OCI-LY3 (cell line): ENCODE measurements around the gene PAM16.

Experiments
- EZH2phosphoT487 ChIP-seq: fragments of 200-600 bp; shearing (Covaris generic); IDR thresholded peaks from 2 replicates; pipeline ENCODE4 v1.6.1; 2018; ENCODE audit warnings: antibody characterized with exemption, mixed run types, low read depth
- TF ChIP-seq, protein P1 (sequence below): fragments of 200-600, 300-600 bp; sonication (generic); IDR thresholded peaks from 2 replicates; pipeline ENCODE4 v1.5.1; 2014; ENCODE audit warnings: antibody characterized with exemption, low read length, low read depth

DNA sequence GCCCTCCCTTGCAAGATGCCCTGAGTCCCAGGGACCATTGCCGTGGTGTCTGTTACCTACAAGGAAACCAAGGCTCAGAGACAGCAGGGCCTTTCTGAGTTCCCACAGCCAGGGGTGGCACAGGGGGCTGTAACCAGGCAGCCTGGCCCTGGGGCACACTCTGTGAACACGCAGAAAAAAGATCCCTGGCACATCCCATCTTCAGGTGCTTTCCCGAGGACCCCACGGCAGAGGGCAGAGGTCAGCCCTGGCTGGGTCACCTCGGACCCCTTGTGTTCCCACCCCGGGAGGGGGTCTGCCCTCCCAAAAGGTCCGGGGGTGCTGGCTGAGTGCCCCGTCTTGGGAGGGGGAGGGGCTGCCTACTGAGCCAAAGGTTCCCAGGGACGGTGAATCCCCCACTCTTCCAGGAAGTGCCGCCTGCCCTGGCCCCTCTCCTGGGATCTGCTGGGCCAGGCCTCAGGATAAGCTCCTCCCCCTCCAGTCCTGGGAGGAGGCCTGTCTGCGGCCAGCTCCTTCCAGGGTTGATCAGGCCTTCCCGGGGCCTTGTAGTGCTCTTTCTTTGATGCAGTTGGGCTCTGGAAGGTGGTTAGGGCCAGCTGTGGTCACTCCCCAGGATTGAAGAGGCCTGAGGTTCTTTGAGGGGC is 27.2 kb downstream of the PAM16 start:
- TF ChIP-seq, protein P1, sequence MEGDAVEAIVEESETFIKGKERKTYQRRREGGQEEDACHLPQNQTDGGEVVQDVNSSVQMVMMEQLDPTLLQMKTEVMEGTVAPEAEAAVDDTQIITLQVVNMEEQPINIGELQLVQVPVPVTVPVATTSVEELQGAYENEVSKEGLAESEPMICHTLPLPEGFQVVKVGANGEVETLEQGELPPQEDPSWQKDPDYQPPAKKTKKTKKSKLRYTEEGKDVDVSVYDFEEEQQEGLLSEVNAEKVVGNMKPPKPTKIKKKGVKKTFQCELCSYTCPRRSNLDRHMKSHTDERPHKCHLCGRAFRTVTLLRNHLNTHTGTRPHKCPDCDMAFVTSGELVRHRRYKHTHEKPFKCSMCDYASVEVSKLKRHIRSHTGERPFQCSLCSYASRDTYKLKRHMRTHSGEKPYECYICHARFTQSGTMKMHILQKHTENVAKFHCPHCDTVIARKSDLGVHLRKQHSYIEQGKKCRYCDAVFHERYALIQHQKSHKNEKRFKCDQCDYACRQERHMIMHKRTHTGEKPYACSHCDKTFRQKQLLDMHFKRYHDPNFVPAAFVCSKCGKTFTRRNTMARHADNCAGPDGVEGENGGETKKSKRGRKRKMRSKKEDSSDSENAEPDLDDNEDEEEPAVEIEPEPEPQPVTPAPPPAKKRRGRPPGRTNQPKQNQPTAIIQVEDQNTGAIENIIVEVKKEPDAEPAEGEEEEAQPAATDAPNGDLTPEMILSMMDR: no peak
- no peak for TF ChIP-seq EZH2phosphoT487
